GM21360 (cell line): Measurements from ENCODE around the gene LIN7B.

Experiments
- ATAC-seq: cut with Tn5 transposase; IDR thresholded peaks from one replicate; pipeline ENCODE4 v1.9.1; 2021; ENCODE audit warnings: mild to moderate bottlenecking, moderate library complexity; ENCODE audit not compliant: unreplicated experiment

The LIN7B gene

DNA sequence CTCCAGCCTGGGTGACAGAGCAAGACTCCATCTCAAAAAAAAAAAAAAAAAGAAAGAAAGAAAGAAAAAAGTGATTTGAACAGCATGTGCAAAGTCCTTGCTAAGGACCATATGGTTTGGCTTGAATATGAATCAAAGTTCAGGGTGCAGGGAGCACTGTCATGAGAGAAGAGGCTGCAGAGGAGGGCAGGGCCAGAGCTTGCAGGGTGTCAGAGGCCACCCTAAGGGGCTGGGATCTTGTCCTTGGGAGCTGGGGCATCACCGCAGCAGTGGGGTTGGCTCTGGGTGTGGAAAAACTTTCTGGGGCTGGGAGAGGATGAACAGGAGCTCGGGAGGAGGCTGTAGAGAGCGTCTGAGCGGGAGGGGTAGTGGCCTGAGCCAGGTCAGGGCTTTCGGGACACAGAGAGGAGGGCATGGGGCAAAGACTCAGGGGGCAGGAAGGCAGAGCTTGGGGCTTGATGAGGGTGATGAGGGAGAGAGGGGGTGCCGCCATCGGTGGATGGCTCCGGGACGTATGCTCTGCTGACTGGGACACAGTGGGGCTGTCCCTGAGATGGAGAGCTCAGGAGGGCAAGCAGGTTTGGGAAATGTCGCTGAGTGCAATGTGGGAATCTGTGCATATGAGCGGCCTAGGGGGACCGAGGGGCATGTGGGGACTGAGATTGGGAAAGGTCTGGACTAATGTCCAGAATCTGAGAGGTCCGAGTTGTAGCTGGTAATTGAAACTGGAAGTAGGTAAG lies 46.5 kb downstream of the LIN7B start:
- no peak for ATAC-seq

DNA sequence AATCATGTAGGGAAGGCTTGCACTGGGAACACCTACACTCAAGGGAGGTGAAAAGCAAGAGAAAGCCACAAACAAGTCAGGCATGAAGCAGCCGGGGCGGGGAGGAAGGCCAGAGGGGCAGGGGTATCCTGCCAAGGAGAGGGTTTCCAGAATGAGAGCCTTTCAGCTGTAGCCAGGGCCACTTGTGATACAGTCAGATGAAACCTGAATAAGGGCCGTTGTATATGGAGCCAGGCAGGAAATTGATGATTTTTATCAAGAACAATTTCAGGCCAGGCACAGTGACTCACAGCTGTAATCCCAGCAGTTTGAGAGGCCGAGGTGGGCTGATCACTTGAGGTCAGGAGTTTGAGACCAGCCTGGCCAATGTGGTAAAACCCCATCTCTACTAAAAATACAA lies 47.8 kb downstream of the LIN7B start:
- no peak for ATAC-seq

DNA sequence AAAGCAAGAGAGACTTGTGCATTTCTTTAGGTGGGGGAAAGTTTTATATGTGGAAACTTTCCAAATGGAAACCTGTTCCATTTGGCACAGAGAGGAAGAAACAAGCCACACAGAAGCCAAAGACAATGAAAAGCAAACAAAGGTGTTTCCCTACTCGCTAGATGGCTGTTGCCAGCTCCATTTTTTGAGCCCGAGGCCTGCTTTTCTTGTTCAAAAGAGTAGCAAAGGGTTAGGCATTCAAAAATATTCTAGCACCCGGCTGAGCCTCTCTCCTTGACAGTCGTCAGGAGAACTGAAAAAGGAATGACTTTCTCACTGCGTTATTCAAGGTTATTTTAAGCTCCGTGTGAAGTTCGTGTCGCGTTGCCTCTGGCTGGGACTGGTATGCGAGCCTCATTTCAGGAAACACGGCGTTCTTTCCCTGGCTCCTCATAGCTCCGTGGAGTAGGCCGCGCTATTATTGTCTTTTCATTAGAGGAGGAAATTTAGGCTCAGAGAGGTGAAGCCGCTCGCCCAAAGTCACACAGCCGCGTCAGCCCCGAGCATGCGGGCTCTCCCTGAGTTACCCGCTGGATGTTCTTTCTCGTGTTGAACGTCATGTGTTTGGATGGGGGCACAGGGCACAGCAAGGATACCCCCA lies 51.1 kb downstream of the LIN7B start:
- ATAC-seq = no peak

DNA sequence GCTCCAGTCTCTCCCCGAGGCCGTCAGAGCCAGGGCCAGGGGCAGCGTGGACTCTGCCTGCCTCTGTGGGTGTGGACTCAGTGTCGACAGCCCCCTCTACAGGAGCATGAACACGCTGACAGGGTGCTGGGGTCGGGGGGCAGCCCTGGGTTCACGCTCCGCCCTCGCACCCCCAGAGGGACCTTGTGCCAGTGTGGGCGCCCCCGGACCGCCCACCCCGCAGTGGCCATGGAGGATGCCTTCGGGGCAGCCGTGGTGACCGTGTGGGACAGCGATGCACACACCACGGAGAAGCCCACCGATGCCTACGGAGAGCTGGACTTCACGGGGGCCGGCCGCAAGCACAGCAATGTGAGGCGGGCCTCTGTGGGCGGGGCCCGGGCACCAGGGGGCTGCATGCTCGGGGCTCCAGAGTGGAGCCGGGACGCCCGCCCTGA lies 51.7 kb downstream of the LIN7B start:
- no peak for ATAC-seq

DNA sequence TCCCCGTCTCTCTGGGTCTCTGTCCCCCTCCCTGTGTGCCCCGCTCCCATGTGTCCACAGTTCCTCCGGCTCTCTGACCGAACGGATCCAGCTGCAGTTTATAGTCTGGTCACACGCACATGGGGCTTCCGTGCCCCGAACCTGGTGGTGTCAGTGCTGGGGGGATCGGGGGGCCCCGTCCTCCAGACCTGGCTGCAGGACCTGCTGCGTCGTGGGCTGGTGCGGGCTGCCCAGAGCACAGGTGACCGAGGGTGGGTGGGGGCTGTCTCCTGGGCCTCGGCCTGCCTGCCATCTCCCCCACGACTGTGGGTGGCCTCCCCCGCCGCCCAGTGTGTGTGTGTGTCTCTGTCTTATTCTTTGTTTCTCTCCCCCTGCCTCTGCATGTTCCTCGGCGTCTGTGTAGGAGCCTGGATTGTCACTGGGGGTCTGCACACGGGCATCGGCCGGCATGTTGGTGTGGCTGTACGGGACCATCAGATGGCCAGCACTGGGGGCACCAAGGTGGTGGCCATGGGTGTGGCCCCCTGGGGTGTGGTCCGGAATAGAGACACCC lies 53.8 kb downstream of the LIN7B start:
- no peak for ATAC-seq
